Sigmoid colon (tissue), 7 donors: ENCODE results near the gene C18orf63. TPM values are rescaled to one million over a fixed set of nuclear protein-coding genes. Genes with fewer than 3 reads are reported as not detected.

Experiments used
- DNase-seq: peaks from one replicate; pipeline ENCODE4 v3.0.0-alpha.2; 2019
- H3K27ac ChIP-seq, 4 donors: fragments of 200-600 bp; sonication (generic); one replicate each; pipeline ENCODE4 v1.5.1; 2016 to 2019; ENCODE audit warnings: mild to moderate bottlenecking in 1 of 4
- H3K27me3 ChIP-seq, 3 donors: fragments of 200-600 bp; sonication (generic); one replicate each; pipeline ENCODE4 v1.5.1; 2019; ENCODE audit warnings: mild to moderate bottlenecking in 1 of 3
- H3K36me3 ChIP-seq, 4 donors: fragments of 200-600 bp; sonication (generic); one replicate each; pipeline ENCODE4 v1.5.1; 2016 to 2019
- H3K4me1 ChIP-seq, 4 donors: fragments of 200-600 bp; sonication (generic); one replicate each; pipeline ENCODE4 v1.5.1; 2017 to 2019
- H3K4me3 ChIP-seq, 4 donors: fragments of 200-600 bp; sonication (generic); one replicate each; pipeline ENCODE4 v1.5.1; 2017 to 2019; ENCODE audit warnings: mild to moderate bottlenecking in 2 of 4, moderate library complexity in 1 of 4
- H3K9me3 ChIP-seq, 4 donors: fragments of 200-600 bp in 3 of 4; sonication (generic) in 3 of 4; one replicate each; pipeline versions ENCODE4 v1.5.1 to v1.6.1; 2013 to 2019
- CTCF ChIP-seq, 4 experiments: fragments of 450-650 bp in 3 of 4; fragments of 200-600 bp in 1 of 4; IDR thresholded peaks; one replicate each; pipeline ENCODE4 v1.5.1; 2016 to 2019; ENCODE audit warnings: antibody characterized with exemption in 4 of 4, mild to moderate bottlenecking in 3 of 4, moderate library complexity in 2 of 4
- EP300 ChIP-seq, 4 donors: sonication (generic); formaldehyde crosslinking; IDR thresholded peaks; one replicate each; pipeline ENCODE4 v1.6.1; 2017; ENCODE audit warnings: antibody characterized with exemption in 4 of 4
- POLR2A ChIP-seq, 2 donors: fragments of 450-650 bp; IDR thresholded peaks; one replicate each; pipeline ENCODE4 v1.6.1; 2016; ENCODE audit warnings: antibody characterized with exemption in 2 of 2, mild to moderate bottlenecking in 2 of 2, moderate library complexity in 2 of 2
- POLR2AphosphoS5 ChIP-seq, 4 donors: sonication (generic); formaldehyde crosslinking; IDR thresholded peaks; one replicate each; pipeline ENCODE4 v1.6.1; 2017; ENCODE audit warnings: antibody characterized with exemption in 4 of 4
- WGBS, 2 donors: extraction: QIAGEN DNeasy Blood & Tissue Kit; methylation state at CpG; one replicate each; pipeline ENCODE4 v1.1.7; 2013; 5-methylcytosine and 5-hydroxymethylcytosine counted together
- intact Hi-C: fragments of 100-400 bp; cut with DNase I; formaldehyde crosslinking; loops from one replicate; pipeline ENCODE4 v1.15.1; 2023
- polyA plus RNA-seq, 3 donors: library from polyadenylated mRNA; stranded (reverse); fragments of 200-250 nt; gene quantifications; one replicate each; pipeline ENCODE4 v1.2.3, GENCODE V29; 2013
- total RNA-seq, 4 donors: library from RNA; depleted of rRNA; stranded (reverse); fragments of >200 nt; gene quantifications; one replicate each; pipeline ENCODE4 v1.1.0, GENCODE V29; 2016
- donor health status: healthy with polysubstance abuse.
- donor health status: Bipolar disorder and iron deficiency.
- donor health status: healthy.

The C18orf63 gene
- total and polyA plus RNA-seq, 7 donors = not detected

DNA sequence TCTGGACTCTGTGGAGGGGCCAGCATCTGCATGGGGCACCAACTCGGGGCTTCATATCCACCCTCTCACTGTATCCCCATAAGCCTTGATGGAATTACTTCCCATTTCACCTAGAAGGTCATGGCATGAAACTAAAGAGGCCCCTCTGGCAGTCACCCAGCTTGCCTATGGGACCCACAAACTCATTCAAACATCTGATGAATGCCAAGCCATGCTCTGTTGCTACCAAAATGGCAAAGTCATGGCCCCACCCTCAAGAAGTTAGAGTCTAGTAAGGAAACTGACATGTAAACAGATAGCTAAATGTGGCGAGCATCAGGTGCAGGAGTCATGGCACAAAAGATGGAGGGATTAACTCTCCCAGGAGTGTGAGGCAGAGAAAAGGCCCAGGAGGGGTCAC, 38.3 kb upstream of the C18orf63 start:
- no peaks in the 10 kb centered on the region for H3K27me3 ChIP-seq
- intact Hi-C loops = no loop called here
- H3K9me3 ChIP-seq = no peaks in the 10 kb centered on the region
- H3K27ac ChIP-seq = peak overlapping the region in 1 of 4 donors; percentile 9
- peaks cover 0 to 3% (median 0%) of the 10 kb centered on the region in 4 donors for H3K36me3 ChIP-seq
- no peak for TF ChIP-seq POLR2A (IDR thresholded peaks at IDR 0.05)
- no peak for TF ChIP-seq EP300 (IDR thresholded peaks at IDR 0.05)
- no peak for TF ChIP-seq CTCF (IDR thresholded peaks at IDR 0.05)
- no peak for TF ChIP-seq POLR2AphosphoS5 (IDR thresholded peaks at IDR 0.05)
- no peak overlapping the region for H3K4me3 ChIP-seq
- no peak for DNase-seq
- WGBS, 2 donors = 89 to 93% methylated on average over 2 of the region's 2 CpGs
- H3K4me1 ChIP-seq = peaks cover 0 to 84% (median 59%) of the 10 kb centered on the region in 4 donors

GRCh38 chr18:74278058-74278457, 37.6 kb upstream of the C18orf63 start:
- Histone ChIP-seq H3K4me1 (peaks cover 0 to 84% (median 64%) of the 10 kb centered on the region in 4 donors), H3K27ac (peak overlapping the region in 1 of 4 donors; percentile 9)

DNA sequence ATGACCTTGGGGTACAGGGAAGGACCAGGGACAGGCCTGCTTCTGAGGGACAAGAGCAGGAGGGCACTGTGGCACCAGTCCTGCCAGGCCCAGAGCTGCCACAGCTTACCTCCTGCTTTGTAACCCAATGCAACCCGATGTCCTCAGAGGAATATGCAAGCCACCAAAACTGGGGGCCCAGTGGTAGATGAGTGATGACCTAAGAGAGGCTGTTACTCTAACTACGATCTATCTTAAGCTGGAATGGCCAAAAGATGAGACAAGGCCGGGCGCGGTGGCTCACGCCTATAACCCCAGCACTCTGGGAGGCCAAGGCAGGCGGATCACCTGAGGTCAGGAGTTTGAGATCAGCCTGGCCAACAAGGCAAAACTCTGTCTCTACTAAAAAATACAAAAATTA, 36.7 kb upstream of the C18orf63 start:
- intact Hi-C loops = no loop called here
- TF ChIP-seq POLR2AphosphoS5 (IDR thresholded peaks at IDR 0.05) (no peak), CTCF (IDR thresholded peaks at IDR 0.05) (no peak), EP300 (IDR thresholded peaks at IDR 0.05) (no peak), POLR2A (IDR thresholded peaks at IDR 0.05) (no peak)
- Histone ChIP-seq H3K9me3 (no peaks in the 10 kb centered on the region), H3K4me1 (peaks cover 0 to 84% (median 65%) of the 10 kb centered on the region in 4 donors), H3K4me3 (no peak overlapping the region), H3K27me3 (no peaks in the 10 kb centered on the region), H3K27ac (peak overlapping the region in 1 of 4 donors; percentile 26), H3K36me3 (peaks cover 0 to 3% (median 0%) of the 10 kb centered on the region in 4 donors)
- WGBS, 2 donors = 95 to 98% methylated on average over 7 of the region's 7 CpGs
- DNase-seq = no peak

More at GRCh38 chr18:74278058-74278457, 37.6 kb upstream of the C18orf63 start:
- H3K4me3 ChIP-seq = no peak overlapping the region
- H3K27me3 ChIP-seq = no peaks in the 10 kb centered on the region
- intact Hi-C loops = no loop called here
- 81 to 89% methylated on average over 7 of the region's 7 CpGs for WGBS, 2 donors
- TF ChIP-seq CTCF (IDR thresholded peaks at IDR 0.05) (no peak), POLR2A (IDR thresholded peaks at IDR 0.05) (no peak), POLR2AphosphoS5 (IDR thresholded peaks at IDR 0.05) (no peak), EP300 (IDR thresholded peaks at IDR 0.05) (no peak)
- H3K9me3 ChIP-seq = no peaks in the 10 kb centered on the region
- no peak for DNase-seq
- H3K36me3 ChIP-seq = peaks cover 0 to 3% (median 0%) of the 10 kb centered on the region in 4 donors

DNA sequence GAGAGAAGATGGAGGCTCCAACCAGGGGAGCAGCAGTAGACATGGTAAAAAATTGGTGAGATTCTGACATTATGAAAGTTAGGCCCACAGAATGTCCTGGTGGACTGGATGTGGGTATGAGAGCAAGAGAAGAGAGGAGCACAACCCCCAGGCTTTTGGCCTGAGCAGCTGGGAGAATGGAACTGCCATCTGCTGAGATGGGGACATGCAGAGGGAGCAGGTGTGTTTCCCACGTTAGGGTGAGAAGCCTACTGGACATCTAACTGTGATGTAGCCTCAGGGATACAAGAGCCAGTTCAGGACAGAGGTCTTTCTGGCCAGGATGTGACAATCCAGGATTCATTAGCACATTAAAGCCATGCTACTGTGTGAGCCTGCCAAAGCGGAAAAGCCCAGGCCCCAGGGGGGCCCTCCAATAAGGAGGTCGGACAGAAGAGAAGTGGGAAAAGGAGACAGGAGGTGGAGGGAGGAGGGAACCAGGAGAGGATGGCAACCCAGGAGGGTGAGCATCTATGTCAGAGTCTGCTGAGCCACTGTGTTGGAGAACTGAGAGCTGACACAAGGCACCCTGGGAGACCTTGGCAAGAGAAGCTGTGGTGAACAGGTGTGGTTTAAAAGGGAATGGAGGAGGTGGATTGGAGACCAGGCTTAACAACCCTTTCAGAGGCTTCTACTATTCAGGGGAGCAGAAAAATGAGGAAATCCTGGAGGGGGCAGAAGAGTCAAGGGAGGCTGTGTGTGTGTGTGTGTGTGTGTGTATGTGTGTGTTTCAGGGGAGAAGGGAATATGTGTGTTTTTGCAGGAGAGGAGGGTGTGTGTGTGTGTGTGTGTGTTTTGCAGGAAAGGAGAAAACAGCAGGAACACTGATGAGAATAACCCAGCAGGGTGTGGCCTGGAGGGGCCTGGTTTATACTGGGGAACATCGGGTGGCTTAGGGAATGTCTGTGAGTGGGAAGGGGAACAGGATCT, 34.3 kb upstream of the C18orf63 start:
- peak overlapping the region; percentile 65 to 88 (median 84) for H3K27ac ChIP-seq
- H3K4me1 ChIP-seq = peaks cover 0 to 85% (median 74%) of the 10 kb centered on the region in 4 donors
- no peaks in the 10 kb centered on the region for H3K27me3 ChIP-seq
- WGBS, 2 donors = 49 to 69% methylated on average over 4 of the region's 4 CpGs
- H3K9me3 ChIP-seq = no peaks in the 10 kb centered on the region
- H3K36me3 ChIP-seq = peaks cover 0 to 3% (median 0%) of the 10 kb centered on the region in 4 donors
- DNase-seq = no peak
- TF ChIP-seq EP300 (IDR thresholded peaks at IDR 0.05) = no peak
- TF ChIP-seq POLR2A (IDR thresholded peaks at IDR 0.05) = no peak
- TF ChIP-seq POLR2AphosphoS5 (IDR thresholded peaks at IDR 0.05) = no peak
- TF ChIP-seq CTCF (IDR thresholded peaks at IDR 0.05) = no peak
- no peak overlapping the region for H3K4me3 ChIP-seq
- intact Hi-C loops = no loop called here
